Cerebellar cortex (tissue), 1 donor: ENCODE measurements around the gene ADSS2.

ENCODE experiments used
- DNase-seq: peaks from one replicate; pipeline ENCODE4 v3.0.0-alpha.2; 2015; ENCODE audit warnings: low spot score

Gene ADSS2

GRCh38 chr1:244445320-244446181 is 6.2 kb downstream of the ADSS2 start:
- DNase-seq, result no peak

- DNase-seq, result no peak
Observed at GRCh38 chr1:244444854-244445253, 6.9 kb downstream of the ADSS2 start.

GRCh38 chr1:244442850-244443249 is 8.9 kb downstream of the ADSS2 start:
- DNase-seq, result no peak

- no peak for DNase-seq
Observed at GRCh38 chr1:244439391-244440032, 12.2 kb downstream of the ADSS2 start.

- DNase-seq, result no peak
Observed at GRCh38 chr1:244437086-244437468, 14.6 kb downstream of the ADSS2 start.

- no peak for DNase-seq
Observed at GRCh38 chr1:244436336-244437085, 15.2 kb downstream of the ADSS2 start.

- DNase-seq, result no peak
Observed at GRCh38 chr1:244435562-244436205, 16.0 kb downstream of the ADSS2 start.

GRCh38 chr1:244431166-244431565 is 20.5 kb downstream of the ADSS2 start:
- no peak for DNase-seq

- DNase-seq, result no peak
Observed at GRCh38 chr1:244429818-244430217, 21.9 kb downstream of the ADSS2 start.

- no peak for DNase-seq
Observed at GRCh38 chr1:244427647-244428046, 24.1 kb downstream of the ADSS2 start.

GRCh38 chr1:244424649-244425334 is 26.9 kb downstream of the ADSS2 start:
- DNase-seq, result peak; percentile 16

GRCh38 chr1:244422174-244422573 is 29.5 kb downstream of the ADSS2 start:
- DNase-seq, result no peak

- DNase-seq, result no peak
Observed at GRCh38 chr1:244419024-244419423, 32.7 kb downstream of the ADSS2 start.

- DNase-seq, result no peak
Observed at GRCh38 chr1:244414543-244414942, 37.2 kb downstream of the ADSS2 start.

GRCh38 chr1:244413736-244414135 is 38.0 kb downstream of the ADSS2 start:
- no peak for DNase-seq

- DNase-seq, result no peak
Observed at GRCh38 chr1:244412176-244412575, 39.5 kb downstream of the ADSS2 start.

GRCh38 chr1:244409701-244410100 is 42.0 kb downstream of the ADSS2 start:
- DNase-seq, result no peak

GRCh38 chr1:244406337-244406736 is 45.4 kb downstream of the ADSS2 start:
- no peak for DNase-seq

GRCh38 chr1:244405856-244406255 is 45.9 kb downstream of the ADSS2 start:
- DNase-seq, result no peak

GRCh38 chr1:244403431-244403830 is 48.3 kb downstream of the ADSS2 start:
- DNase-seq, result no peak

- no peak for DNase-seq
Observed at GRCh38 chr1:244400974-244401373, 50.7 kb downstream of the ADSS2 start.

GRCh38 chr1:244397131-244397530 is 54.6 kb downstream of the ADSS2 start:
- DNase-seq, result no peak
